ENCODE results near the gene SMIM32. TPM values are rescaled to one million over a fixed set of nuclear protein-coding genes. Genes with fewer than 3 reads are reported as not detected.

The SMIM32 gene
- total RNA-seq, 1 donor from 2014 or later, result 0.13 TPM

- Mint-ChIP-seq H3K4me3 (no peak overlapping the region), H3K36me3 (no peaks in the 10 kb centered on the region), H3K27me3 (ENCODE audit: insufficient read depth, low read depth) (peaks cover 6% of the 10 kb centered on the region), H3K9me3 (peaks cover 16% of the 10 kb centered on the region), H3K4me1 (no peaks in the 10 kb centered on the region), H3K27ac (no peak overlapping the region)
- H3K27me3 ChIP-seq, result no peaks in the 10 kb centered on the region
- H3K9ac ChIP-seq, result no peak overlapping the region
- H3K79me2 ChIP-seq (ENCODE audit: low read depth), result no peaks in the 10 kb centered on the region
- no peak overlapping the region for H3K4me3 ChIP-seq
- H3K27ac ChIP-seq, result no peak overlapping the region
- H3K4me2 ChIP-seq, result no peak overlapping the region
- H2AFZ ChIP-seq (replicated peaks), result no peak overlapping the region
- H3F3A ChIP-seq (ENCODE audit: low read depth), result no peaks in the 10 kb centered on the region
- H3K36me3 ChIP-seq, result no peaks in the 10 kb centered on the region
- no peaks in the 10 kb centered on the region for H3K9me3 ChIP-seq (ENCODE audit: low read depth)
- TF ChIP-seq CTCF (IDR thresholded peaks at IDR 0.05) (no peak), EZH2 (IDR thresholded peaks at IDR 0.05) (no peak), EZH2phosphoT487 (IDR thresholded peaks at IDR 0.05) (no peak)
- no peaks in the 10 kb centered on the region for H3K4me1 ChIP-seq
- no peaks in the 10 kb centered on the region for H4K20me1 ChIP-seq (ENCODE audit: low read depth)
- DNase-seq (ENCODE audit: low spot score), result no peak
Measured at GRCh38 chr5:136221340-136221739, 28.4 kb upstream of the SMIM32 start.

- peaks cover 5% of the 10 kb centered on the region for H3F3A ChIP-seq (ENCODE audit: low read depth)
- H3K9me3 ChIP-seq (ENCODE audit: low read depth), result no peaks in the 10 kb centered on the region
- no peaks in the 10 kb centered on the region for H3K36me3 Mint-ChIP-seq
- H3K36me3 ChIP-seq, result no peaks in the 10 kb centered on the region
- no peaks in the 10 kb centered on the region for H3K4me1 Mint-ChIP-seq
- H2AFZ ChIP-seq (replicated peaks), result no peak overlapping the region
- no peaks in the 10 kb centered on the region for H3K79me2 ChIP-seq (ENCODE audit: low read depth)
- no peak for DNase-seq (ENCODE audit: low spot score)
- peaks cover 6% of the 10 kb centered on the region for H3K27me3 Mint-ChIP-seq (ENCODE audit: insufficient read depth, low read depth)
- H3K4me1 ChIP-seq, result peaks cover under 1% of the 10 kb centered on the region
- no peak overlapping the region for H3K4me3 ChIP-seq
- H3K4me2 ChIP-seq, result no peak overlapping the region
- no peaks in the 10 kb centered on the region for H3K27me3 ChIP-seq
- TF ChIP-seq EZH2phosphoT487 (IDR thresholded peaks at IDR 0.05) (no peak), CTCF (IDR thresholded peaks at IDR 0.05) (no peak), EZH2 (IDR thresholded peaks at IDR 0.05) (no peak)
- H4K20me1 ChIP-seq (ENCODE audit: low read depth), result no peaks in the 10 kb centered on the region
- no peak overlapping the region for H3K27ac Mint-ChIP-seq
- H3K4me3 Mint-ChIP-seq, result no peak overlapping the region
- H3K9me3 Mint-ChIP-seq, result peaks cover 7% of the 10 kb centered on the region
- no peak overlapping the region for H3K27ac ChIP-seq
- H3K9ac ChIP-seq, result no peak overlapping the region
Measured at GRCh38 chr5:136216230-136216629, 23.3 kb upstream of the SMIM32 start.

GRCh38 chr5:136215812-136216211 lies 22.9 kb upstream of the SMIM32 start:
- Mint-ChIP-seq H3K36me3 (no peaks in the 10 kb centered on the region), H3K27me3 (ENCODE audit: insufficient read depth, low read depth) (peaks cover 6% of the 10 kb centered on the region), H3K4me3 (no peak overlapping the region), H3K9me3 (peaks cover 5% of the 10 kb centered on the region), H3K27ac (no peak overlapping the region), H3K4me1 (no peaks in the 10 kb centered on the region)
- no peaks in the 10 kb centered on the region for H3K27me3 ChIP-seq
- H3K36me3 ChIP-seq, result no peaks in the 10 kb centered on the region
- H3K4me3 ChIP-seq, result no peak overlapping the region
- no peak overlapping the region for H2AFZ ChIP-seq (replicated peaks)
- no peak overlapping the region for H3K9ac ChIP-seq
- no peaks in the 10 kb centered on the region for H4K20me1 ChIP-seq (ENCODE audit: low read depth)
- no peak for DNase-seq (ENCODE audit: low spot score)
- H3K9me3 ChIP-seq (ENCODE audit: low read depth), result no peaks in the 10 kb centered on the region
- H3K27ac ChIP-seq, result no peak overlapping the region
- no peak for TF ChIP-seq EZH2 (IDR thresholded peaks at IDR 0.05)
- no peak for TF ChIP-seq CTCF (IDR thresholded peaks at IDR 0.05)
- H3K4me1 ChIP-seq, result peaks cover 5% of the 10 kb centered on the region
- no peaks in the 10 kb centered on the region for H3K79me2 ChIP-seq (ENCODE audit: low read depth)
- no peak overlapping the region for H3K4me2 ChIP-seq
- peaks cover 7% of the 10 kb centered on the region for H3F3A ChIP-seq (ENCODE audit: low read depth)

Data from neural progenitor cell (in vitro differentiated cells).